HCT116 (cell line): ENCODE results near the gene ZNHIT6.

Experiments used
- CTCF ChIP-seq, 3 experiments: fragments of 200-600 bp in 1 of 3; sonication (generic) in 1 of 3; IDR thresholded peaks in 2 of 3; conservative IDR thresholded peaks in 1 of 3; 2 replicates each; pipeline ENCODE4 v1.5.1; 2012 to 2017; ENCODE audit warnings: low read depth in 2 of 3, low read length in 2 of 3, antibody characterized with exemption in 1 of 3, borderline replicate concordance in 1 of 3, control low read depth in 1 of 3, mild to moderate bottlenecking in 1 of 3, mixed read lengths in 1 of 3, mixed run types in 1 of 3, moderate library complexity in 1 of 3; ENCODE audit not compliant: insufficient read depth in 1 of 3
- JUND ChIP-seq: IDR thresholded peaks from 2 replicates; pipeline ENCODE4 v1.6.1; 2012
- POLR2A ChIP-seq: IDR thresholded peaks from 2 replicates; pipeline ENCODE4 v1.7.0; 2011; ENCODE audit warnings: borderline replicate concordance; ENCODE audit not compliant: insufficient read depth, insufficient read length; ENCODE audit errors: extremely low read depth
- POLR2AphosphoS5 ChIP-seq: IDR thresholded peaks from 2 replicates; pipeline ENCODE4 v1.6.1; 2011; ENCODE audit warnings: mild to moderate bottlenecking, low read depth, low read length, moderate library complexity
- RAD21 ChIP-seq: IDR thresholded peaks from 2 replicates; pipeline ENCODE4 v1.6.1; 2012; ENCODE audit warnings: low read depth, mild to moderate bottlenecking
- TCF7L2 ChIP-seq: IDR thresholded peaks from 2 replicates; pipeline ENCODE4 v1.7.0; 2011; ENCODE audit warnings: borderline replicate concordance, inconsistent platforms; ENCODE audit not compliant: insufficient read depth, insufficient read length; ENCODE audit errors: extremely low read depth
- TF ChIP-seq, protein P1 (sequence below): IDR thresholded peaks from 2 replicates; pipeline ENCODE4 v1.6.1; 2012; ENCODE audit warnings: low read depth

- TF ChIP-seq, protein P1, sequence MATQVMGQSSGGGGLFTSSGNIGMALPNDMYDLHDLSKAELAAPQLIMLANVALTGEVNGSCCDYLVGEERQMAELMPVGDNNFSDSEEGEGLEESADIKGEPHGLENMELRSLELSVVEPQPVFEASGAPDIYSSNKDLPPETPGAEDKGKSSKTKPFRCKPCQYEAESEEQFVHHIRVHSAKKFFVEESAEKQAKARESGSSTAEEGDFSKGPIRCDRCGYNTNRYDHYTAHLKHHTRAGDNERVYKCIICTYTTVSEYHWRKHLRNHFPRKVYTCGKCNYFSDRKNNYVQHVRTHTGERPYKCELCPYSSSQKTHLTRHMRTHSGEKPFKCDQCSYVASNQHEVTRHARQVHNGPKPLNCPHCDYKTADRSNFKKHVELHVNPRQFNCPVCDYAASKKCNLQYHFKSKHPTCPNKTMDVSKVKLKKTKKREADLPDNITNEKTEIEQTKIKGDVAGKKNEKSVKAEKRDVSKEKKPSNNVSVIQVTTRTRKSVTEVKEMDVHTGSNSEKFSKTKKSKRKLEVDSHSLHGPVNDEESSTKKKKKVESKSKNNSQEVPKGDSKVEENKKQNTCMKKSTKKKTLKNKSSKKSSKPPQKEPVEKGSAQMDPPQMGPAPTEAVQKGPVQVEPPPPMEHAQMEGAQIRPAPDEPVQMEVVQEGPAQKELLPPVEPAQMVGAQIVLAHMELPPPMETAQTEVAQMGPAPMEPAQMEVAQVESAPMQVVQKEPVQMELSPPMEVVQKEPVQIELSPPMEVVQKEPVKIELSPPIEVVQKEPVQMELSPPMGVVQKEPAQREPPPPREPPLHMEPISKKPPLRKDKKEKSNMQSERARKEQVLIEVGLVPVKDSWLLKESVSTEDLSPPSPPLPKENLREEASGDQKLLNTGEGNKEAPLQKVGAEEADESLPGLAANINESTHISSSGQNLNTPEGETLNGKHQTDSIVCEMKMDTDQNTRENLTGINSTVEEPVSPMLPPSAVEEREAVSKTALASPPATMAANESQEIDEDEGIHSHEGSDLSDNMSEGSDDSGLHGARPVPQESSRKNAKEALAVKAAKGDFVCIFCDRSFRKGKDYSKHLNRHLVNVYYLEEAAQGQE, result no peak
- no peak for TF ChIP-seq CTCF (IDR thresholded peaks at IDR 0.05 in 2 of 3, conservative IDR thresholded peaks at IDR 0.05 in 1 of 3; ENCODE audit: borderline replicate concordance in 1 of 3, insufficient read depth in 1 of 3, low read depth in 2 of 3, low read length in 2 of 3)
- TF ChIP-seq RAD21, result no peak
- no peak for TF ChIP-seq JUND
- no peak for TF ChIP-seq POLR2AphosphoS5
- no peak for TF ChIP-seq POLR2A
- TF ChIP-seq TCF7L2, result no peak
Observed at GRCh38 chr1:85689775-85690404, 18.3 kb downstream of the ZNHIT6 start.
